OCI-LY1 (cell line): ENCODE data around the gene FAM78A.

ENCODE experiments used
- H2AFZ ChIP-seq: fragments of 200-600 bp; sonication (generic), shearing (Covaris generic); 2 replicates; pipeline ENCODE4 v1.6.0; 2014; ENCODE audit warnings: antibody characterized with exemption, mild to moderate bottlenecking, low read length
- H3F3A ChIP-seq: fragments of 200-600 bp; sonication (generic), shearing (Covaris generic); 2 replicates; pipeline ENCODE4 v1.6.0; 2014; ENCODE audit warnings: mild to moderate bottlenecking, antibody characterized with exemption, low read length, moderate library complexity; ENCODE audit not compliant: insufficient read depth
- H3K27ac ChIP-seq: fragments of 200-600 bp; sonication (generic); 2 replicates; pipeline ENCODE4 v1.5.1; 2014; ENCODE audit warnings: low read length, mixed run types, mild to moderate bottlenecking, low read depth; ENCODE audit not compliant: poor library complexity, severe bottlenecking
- H3K27me3 ChIP-seq: fragments of 200-600 bp; sonication (generic); 2 replicates; pipeline ENCODE4 v1.6.0; 2014; ENCODE audit warnings: antibody characterized with exemption, mild to moderate bottlenecking, low read length, moderate library complexity; ENCODE audit not compliant: insufficient read depth
- H3K36me3 ChIP-seq: fragments of 200-600 bp; sonication (generic); 2 replicates; pipeline ENCODE4 v1.6.1; 2014; ENCODE audit warnings: mild to moderate bottlenecking, antibody characterized with exemption, low read length, moderate library complexity, mixed read lengths; ENCODE audit not compliant: insufficient read depth
- H3K4me1 ChIP-seq: fragments of 200-600 bp; sonication (generic); 2 replicates; pipeline ENCODE4 v1.5.1; 2014; ENCODE audit warnings: mild to moderate bottlenecking, low read length, moderate library complexity; ENCODE audit not compliant: insufficient read depth, severe bottlenecking
- H3K4me2 ChIP-seq: fragments of 200-600 bp; sonication (generic), shearing (Covaris generic); 2 replicates; pipeline ENCODE4 v1.6.1; 2014; ENCODE audit warnings: low read length
- H3K4me3 ChIP-seq: fragments of 200-600 bp; sonication (generic); 2 replicates; pipeline ENCODE4 v1.5.1; 2014; ENCODE audit warnings: low read length, low read depth, mild to moderate bottlenecking, mixed read lengths; ENCODE audit not compliant: poor library complexity, severe bottlenecking
- H3K79me2 ChIP-seq: fragments of 200-600 bp; shearing (Covaris generic); 2 replicates; pipeline ENCODE4 v1.6.1; 2016; ENCODE audit warnings: mixed run types, low read length, mixed read lengths; ENCODE audit not compliant: insufficient read depth
- H3K9ac ChIP-seq: fragments of 200-600 bp; sonication (generic), shearing (Covaris generic); 2 replicates; pipeline ENCODE4 v1.6.1; 2014; ENCODE audit warnings: mild to moderate bottlenecking, low read length, mixed read lengths
- H3K9me2 ChIP-seq: fragments of 200-600 bp; sonication (generic), shearing (Covaris generic); 2 replicates; pipeline ENCODE4 v1.6.1; 2014; ENCODE audit warnings: low read depth, mild to moderate bottlenecking, low read length, mixed read lengths
- H3K9me3 ChIP-seq: fragments of 200-600 bp; shearing (Covaris generic); 2 replicates; pipeline ENCODE4 v1.6.1; 2014; ENCODE audit warnings: low read length, mixed read lengths
- H4K20me1 ChIP-seq: fragments of 200-600 bp; sonication (generic), shearing (Covaris generic); 2 replicates; pipeline ENCODE4 v1.6.0; 2016; ENCODE audit warnings: mild to moderate bottlenecking, low read length; ENCODE audit not compliant: insufficient read depth
- CTCF ChIP-seq: fragments of 200-600 bp; sonication (generic), shearing (Covaris generic); IDR thresholded peaks from 2 replicates; pipeline ENCODE4 v1.5.1; 2017; ENCODE audit warnings: mild to moderate bottlenecking, antibody characterized with exemption, low read length, moderate library complexity, mixed read lengths
- EZH2 ChIP-seq: fragments of 200-600 bp; sonication (generic), shearing (Covaris generic); IDR thresholded peaks from 2 replicates; pipeline ENCODE4 v1.8.0; 2017; ENCODE audit warnings: borderline replicate concordance, mixed run types, mild to moderate bottlenecking, antibody characterized with exemption, low read length, moderate library complexity, mixed read lengths

Gene FAM78A

GRCh38 chr9:131273856-131274673 is 2.2 kb downstream of the FAM78A start:
- Histone ChIP-seq H3F3A (no peaks in the 10 kb centered on the region; the same call in 1 of the 2 replicates), H3K9me3 (no peaks in the 10 kb centered on the region), H3K4me1 (peaks cover 72% of the 10 kb centered on the region), H4K20me1 (no peaks in the 10 kb centered on the region), H3K9ac (peak overlapping the region; percentile 69), H3K27me3 (no peaks in the 10 kb centered on the region; the same call in 1 of the 2 replicates), H3K79me2 (0 out of 2 replicates have a peak, but pooled peaks cover 5% of the 10 kb centered on the region), H3K4me3 (peak overlapping the region; percentile 65), H3K27ac (peak overlapping the region; percentile 64), H3K4me2 (peak overlapping the region; percentile 53), H3K36me3 (no peaks in the 10 kb centered on the region), H2AFZ (no peak overlapping the region), H3K9me2 (no peaks in the 10 kb centered on the region)
- TF ChIP-seq EZH2 (no peak), CTCF (no peak)

DNA sequence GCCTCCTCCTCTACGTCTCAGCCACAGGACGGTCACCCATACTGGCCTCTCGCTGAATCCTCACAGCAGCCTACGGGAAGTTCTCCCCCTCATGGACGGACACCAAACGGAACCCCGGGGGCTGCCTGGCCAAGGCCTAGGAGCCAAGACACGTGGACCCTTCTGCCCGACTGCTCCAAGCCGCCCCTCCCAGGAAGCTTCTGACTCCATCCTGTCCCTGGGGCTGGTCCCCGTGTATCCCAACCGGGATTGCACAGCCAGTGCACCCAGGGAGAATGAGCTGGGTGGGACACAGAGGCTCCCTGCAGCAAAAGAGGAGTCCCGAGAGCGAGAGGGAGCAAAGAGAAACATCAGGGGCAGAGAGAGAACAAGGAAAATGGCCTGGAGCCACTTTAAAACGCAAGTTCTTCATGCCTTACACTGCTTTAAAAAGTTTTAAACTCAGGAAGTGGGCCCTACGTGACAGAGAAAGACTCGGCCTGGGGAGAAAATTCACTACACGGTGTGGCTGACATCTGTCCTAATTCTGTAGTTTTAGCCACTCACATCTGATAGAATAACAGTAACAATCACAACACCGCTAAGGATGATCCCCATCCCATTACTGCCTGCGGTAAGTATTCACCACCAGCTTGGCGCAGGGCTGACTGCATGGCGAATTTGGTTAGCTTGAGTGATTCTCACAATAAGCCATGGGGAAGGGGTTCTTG is 3.0 kb downstream of the FAM78A start:
- no peak overlapping the region for H2AFZ ChIP-seq
- peak overlapping the region; percentile 64 for H3K27ac ChIP-seq
- no peaks in the 10 kb centered on the region for H3K27me3 ChIP-seq
- H3K79me2 ChIP-seq: 0 out of 2 replicates have a peak, but pooled peaks cover 5% of the 10 kb centered on the region
- H3K4me1 ChIP-seq: peaks cover 77% of the 10 kb centered on the region
- no peaks in the 10 kb centered on the region for H3K9me3 ChIP-seq
- peak overlapping the region; percentile 69; the same call in 1 of the 2 replicates for H3K9ac ChIP-seq
- no peaks in the 10 kb centered on the region for H3F3A ChIP-seq
- H4K20me1 ChIP-seq: no peaks in the 10 kb centered on the region
- TF ChIP-seq EZH2 (no peak), CTCF (no peak)
- H3K9me2 ChIP-seq: no peaks in the 10 kb centered on the region
- H3K36me3 ChIP-seq: no peaks in the 10 kb centered on the region
- H3K4me3 ChIP-seq: peak overlapping the region; percentile 65
- peak overlapping the region; percentile 53 for H3K4me2 ChIP-seq

- Histone ChIP-seq H3K9ac (no peak overlapping the region), H3K4me2 (peak overlapping the region; percentile 15; the same call in 1 of the 2 replicates)
These were observed 4.1 kb downstream of the FAM78A start for GRCh38 chr9:131272212-131272611.

More at GRCh38 chr9:131272212-131272611, 4.1 kb downstream of the FAM78A start:
- no peak overlapping the region for H3K4me3 ChIP-seq
- no peaks in the 10 kb centered on the region for H3K27me3 ChIP-seq
- peak overlapping the region; percentile 41 for H3K27ac ChIP-seq
- no peaks in the 10 kb centered on the region for H3K9me2 ChIP-seq
- H3K79me2 ChIP-seq: 0 out of 2 replicates have a peak, but pooled peaks cover 5% of the 10 kb centered on the region
- no peaks in the 10 kb centered on the region for H3F3A ChIP-seq
- no peaks in the 10 kb centered on the region; the same call in 1 of the 2 replicates for H3K36me3 ChIP-seq
- H3K9me3 ChIP-seq: no peaks in the 10 kb centered on the region
- TF ChIP-seq EZH2 (no peak), CTCF (no peak)
- H2AFZ ChIP-seq: no peak overlapping the region
- H4K20me1 ChIP-seq: no peaks in the 10 kb centered on the region
- peaks cover 81% of the 10 kb centered on the region for H3K4me1 ChIP-seq
